B cell (primary cell): ENCODE data around the gene MYF5. TPM values are rescaled to one million over a fixed set of nuclear protein-coding genes. Genes with fewer than 3 reads are reported as not detected.

ENCODE experiments used
- ATAC-seq: fragments of 200-7000 bp; cut with Tn5 transposase; one replicate; pipeline ENCODE4 v1.10.0; 2021; ENCODE audit warnings: low read depth, mild to moderate bottlenecking, moderate number of reproducible peaks, moderate library complexity
- CTCF ChIA-PET: fragments of 350-600 bp; sonication (Branson Sonifier 250); formaldehyde crosslinking; loops from one replicate; lab custom pipeline; 2021; ENCODE audit warnings: antibody characterized with exemption, inconsistent platforms; lab: Charles Lee
- POLR2A ChIA-PET: fragments of 350-600 bp; sonication (Branson Sonifier 250); formaldehyde crosslinking; loops from one replicate; lab custom pipeline; 2021; ENCODE audit warnings: antibody characterized with exemption; lab: Charles Lee
- DNase-seq: peaks from one replicate; pipeline ENCODE4 v3.0.0; 2013
- H2AFZ ChIP-seq: 2 replicates; pipeline ENCODE4 v1.6.1; 2012; ENCODE audit warnings: mild to moderate bottlenecking, low read depth, low read length; ENCODE audit not compliant: insufficient read depth, poor library complexity, severe bottlenecking
- H3K27ac ChIP-seq, 2 donors: 1 replicate in 1 of 2; 2 replicates in 1 of 2; pipeline ENCODE4 v1.5.1; 2012 to 2013; ENCODE audit warnings: low read length in 2 of 2, mild to moderate bottlenecking in 2 of 2, moderate library complexity in 1 of 2
- H3K27me3 ChIP-seq, 4 experiments: fragments of 200-600 bp in 1 of 4; sonication (generic) in 1 of 4; replicated peaks in 1 of 4; 1 replicate in 2 of 4; 2 replicates in 2 of 4; pipeline versions ENCODE4 v1.6.1 to v1.7.0; 2013 to 2016; ENCODE audit warnings: low read length in 3 of 4, mild to moderate bottlenecking in 2 of 4, mixed read lengths in 1 of 4, moderate library complexity in 1 of 4; ENCODE audit not compliant: insufficient read depth in 4 of 4, control insufficient read depth in 3 of 4; ENCODE audit errors: control extremely low read depth in 1 of 4
- H3K36me3 ChIP-seq, 2 experiments: replicated peaks in 1 of 2; 1 replicate in 1 of 2; 2 replicates in 1 of 2; pipeline versions ENCODE4 v1.6.1 to v1.7.1; 2013; ENCODE audit warnings: low read length in 1 of 2; ENCODE audit not compliant: insufficient read depth in 2 of 2, control insufficient read depth in 1 of 2; ENCODE audit errors: control extremely low read depth in 1 of 2, extremely low read depth in 1 of 2
- H3K4me1 ChIP-seq, 2 donors: fragments of 200-600 bp in 1 of 2; sonication (generic) in 1 of 2; 1 replicate in 1 of 2; 2 replicates in 1 of 2; pipeline versions ENCODE4 v1.5.1 to v1.6.1; 2013 to 2017; ENCODE audit warnings: low read length in 2 of 2; ENCODE audit not compliant: control insufficient read depth in 2 of 2, insufficient read depth in 2 of 2
- H3K4me2 ChIP-seq: replicated peaks from 2 replicates; pipeline ENCODE3; 2012; ENCODE audit warnings: mild to moderate bottlenecking, low read depth, low read length; ENCODE audit not compliant: poor library complexity, severe bottlenecking
- H3K4me3 ChIP-seq, 5 experiments: fragments of 200-600 bp in 1 of 5; sonication (generic) in 1 of 5; 1 replicate in 3 of 5; 2 replicates in 2 of 5; pipeline versions ENCODE4 v1.5.1 to v1.7.0; 2011 to 2016; ENCODE audit warnings: low read length in 4 of 5, mild to moderate bottlenecking in 4 of 5, low read depth in 2 of 5, control low read depth in 1 of 5, moderate library complexity in 1 of 5; ENCODE audit not compliant: insufficient read depth in 1 of 5; ENCODE audit errors: control extremely low read depth in 1 of 5, extremely low read depth in 1 of 5
- H3K79me2 ChIP-seq: fragments of 200-600 bp; sonication (generic); one replicate; pipeline ENCODE4 v1.6.0; 2016; ENCODE audit warnings: low read length; ENCODE audit not compliant: control insufficient read depth, insufficient read depth
- H3K9ac ChIP-seq: fragments of 200-600 bp; sonication (generic); 2 replicates; pipeline ENCODE4 v1.6.1; 2017; ENCODE audit warnings: mild to moderate bottlenecking, low read length, moderate library complexity
- H3K9me3 ChIP-seq, 3 donors: one replicate each; pipeline versions ENCODE4 v1.6.1 to v1.7.1; 2013; ENCODE audit warnings: low read length in 2 of 3; ENCODE audit not compliant: control insufficient read depth in 2 of 3, insufficient read depth in 1 of 3; ENCODE audit errors: control extremely low read depth in 1 of 3
- H4K20me1 ChIP-seq: 2 replicates; pipeline ENCODE4 v1.6.0; 2012; ENCODE audit warnings: mild to moderate bottlenecking, low read length; ENCODE audit not compliant: insufficient read depth, control insufficient read depth, poor library complexity, severe bottlenecking
- H3K27ac Mint-ChIP-seq: one replicate; pipeline ENCODE4 v1.8.0; 2021; ENCODE audit warnings: mixed read lengths
- H3K27me3 Mint-ChIP-seq: one replicate; pipeline ENCODE4 v1.8.0; 2021; ENCODE audit warnings: mixed read lengths
- H3K4me1 Mint-ChIP-seq: one replicate; pipeline ENCODE4 v1.8.0; 2021; ENCODE audit warnings: mixed read lengths
- H3K4me3 Mint-ChIP-seq: one replicate; pipeline ENCODE4 v1.8.0; 2021; ENCODE audit warnings: mixed read lengths
- H3K9me3 Mint-ChIP-seq: one replicate; pipeline ENCODE4 v1.8.0; 2022; ENCODE audit warnings: mixed read lengths; ENCODE audit not compliant: insufficient read depth
- CTCF ChIP-seq: fragments of 200-600 bp; IDR thresholded peaks from one replicate; pipeline ENCODE4 v1.8.0; 2022; ENCODE audit warnings: antibody characterized with exemption, mild to moderate bottlenecking
- EZH2 ChIP-seq: IDR thresholded peaks from 2 replicates; pipeline ENCODE4 v1.6.1; 2012; ENCODE audit warnings: borderline replicate concordance, low read depth, mild to moderate bottlenecking, moderate library complexity, low read length; ENCODE audit not compliant: insufficient read depth, poor library complexity, severe bottlenecking
- WGBS: methylation state at CpG from one replicate; pipeline ENCODE4 v1.1.5; 2013; ENCODE audit warnings: missing lambda C conversion rate; ENCODE audit not compliant: insufficient coverage; 5-methylcytosine and 5-hydroxymethylcytosine counted together
- intact Hi-C: fragments of 100-400 bp; cut with micrococcal nuclease; formaldehyde crosslinking; loops from one replicate; pipeline ENCODE4 v1.10.0; 2022
- polyA plus RNA-seq: library from polyadenylated mRNA; depleted of rRNA; stranded (reverse); fragments of >200 nt; gene quantifications from 2 replicates; pipeline ENCODE4 v1.2.3, GENCODE V29; 2012
- total RNA-seq, 2 donors: library from RNA; stranded (reverse); fragments of 120-200 nt in 1 of 2; gene quantifications; 1 replicate in 1 of 2; 2 replicates in 1 of 2; pipeline versions ENCODE4 v1.2.3 to v1.2.4, GENCODE V29; 2013 to 2022

MYF5 gene
- total and polyA plus RNA-seq, 2 donors (not counting 1 experiment from before 2014, with no cell fraction given) = not detected

DNA sequence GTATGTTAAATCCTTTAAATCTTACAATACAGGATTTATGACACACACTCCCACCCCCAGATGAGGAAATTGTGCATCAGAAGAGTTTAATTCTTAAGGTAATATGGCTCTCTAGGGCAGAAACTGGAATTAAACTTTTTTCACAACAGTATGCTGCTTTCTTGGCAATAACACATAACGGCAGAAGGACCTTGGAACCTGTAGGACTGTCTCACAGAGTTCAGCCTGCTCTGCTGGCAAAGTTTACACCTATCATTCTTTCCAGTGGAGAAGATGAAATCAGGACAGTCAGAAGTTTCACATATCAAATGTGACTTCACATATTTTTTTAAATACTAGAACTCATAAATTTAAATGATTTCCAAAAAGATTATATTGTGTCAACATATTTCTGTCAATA lies 39.9 kb upstream of the MYF5 start:
- POLR2A ChIA-PET = no interaction called here
- Mint-ChIP-seq H3K27me3 (no peaks in the 10 kb centered on the region), H3K4me1 (no peaks in the 10 kb centered on the region), H3K9me3 (no peaks in the 10 kb centered on the region), H3K4me3 (no peak overlapping the region), H3K27ac (no peak overlapping the region)
- no peak overlapping the region for H3K4me2 ChIP-seq
- TF ChIP-seq EZH2 (no peak), CTCF (no peak)
- no peaks in the 10 kb centered on the region for H3K36me3 ChIP-seq
- no peak overlapping the region for H3K9ac ChIP-seq
- intact Hi-C loops = no loop called here
- H3K27me3 ChIP-seq = no peaks in the 10 kb centered on the region
- no peak overlapping the region for H3K4me3 ChIP-seq
- DNase-seq (no peak), ATAC-seq (no peak)
- CTCF ChIA-PET = no interaction called here
- H2AFZ ChIP-seq = no peak overlapping the region
- 100% methylated on average over 1 of the region's 1 CpG for WGBS
- H4K20me1 ChIP-seq = no peaks in the 10 kb centered on the region
- H3K9me3 ChIP-seq = no peaks in the 10 kb centered on the region
- no peak overlapping the region for H3K27ac ChIP-seq
- no peaks in the 10 kb centered on the region for H3K79me2 ChIP-seq
- no peaks in the 10 kb centered on the region for H3K4me1 ChIP-seq

- H3K9ac ChIP-seq = no peak overlapping the region
- no peaks in the 10 kb centered on the region for H3K27me3 ChIP-seq
- no peaks in the 10 kb centered on the region for H3K36me3 ChIP-seq
- ATAC-seq = no peak
- no CpG with 5 or more reads among the region's 1 CpG for WGBS
- no peaks in the 10 kb centered on the region for H4K20me1 ChIP-seq
- no peaks in the 10 kb centered on the region for H3K27me3 Mint-ChIP-seq
- no peak for DNase-seq
- H3K4me1 ChIP-seq = no peaks in the 10 kb centered on the region
- no peak overlapping the region for H3K4me3 Mint-ChIP-seq
- H3K9me3 Mint-ChIP-seq = no peaks in the 10 kb centered on the region
- H3K4me2 ChIP-seq = no peak overlapping the region
- H3K9me3 ChIP-seq = no peaks in the 10 kb centered on the region
- ChIA-PET POLR2A (no interaction called here), CTCF (no interaction called here)
- H3K79me2 ChIP-seq = no peaks in the 10 kb centered on the region
- TF ChIP-seq EZH2 (no peak), CTCF (no peak)
- H3K4me1 Mint-ChIP-seq = no peaks in the 10 kb centered on the region
- no peak overlapping the region for H3K27ac Mint-ChIP-seq
- intact Hi-C loops = no loop called here
- H2AFZ ChIP-seq = no peak overlapping the region
- no peak overlapping the region for H3K4me3 ChIP-seq
- H3K27ac ChIP-seq = no peak overlapping the region
Measured at GRCh38 chr12:80677994-80678393, 38.7 kb upstream of the MYF5 start.
